ENCODE measurements around the gene HSPA4L. TPM values are rescaled to one million over a fixed set of nuclear protein-coding genes. Genes with fewer than 3 reads are reported as not detected.

The HSPA4L gene
- total RNA-seq, 3 donors from 2014 or later (not counting 1 experiment from before 2014, with no cell fraction given) = not detected

GRCh38 chr4:127776620-127777019 lies 5.5 kb upstream of the HSPA4L start:
- H3K27ac Mint-ChIP-seq = no peak overlapping the region
- H3K36me3 Mint-ChIP-seq = no peaks in the 10 kb centered on the region
- ATAC-seq (no peak), DNase-seq (no peak)
- TF ChIP-seq CTCF (IDR thresholded peaks at IDR 0.05) = no peak
- peaks cover 2 to 3% of the 10 kb centered on the region in 2 donors for H3K9me3 Mint-ChIP-seq
- Histone ChIP-seq H3K36me3 (ENCODE audit: control insufficient read depth, insufficient read depth, low read length) (no peaks in the 10 kb centered on the region), H3K4me1 (ENCODE audit: control insufficient read depth, insufficient read depth, low read length) (peaks cover 6% of the 10 kb centered on the region), H3K27me3 (ENCODE audit: control insufficient read depth, insufficient read depth, low read length) (peaks cover 18% of the 10 kb centered on the region), H3K4me3 (ENCODE audit: low read length) (no peak overlapping the region), H3K27ac (ENCODE audit: low read length) (no peak overlapping the region), H3K9me3 (ENCODE audit: control insufficient read depth, insufficient read depth, low read length) (no peaks in the 10 kb centered on the region)
- peaks cover 30 to 39% of the 10 kb centered on the region in 2 donors for H3K27me3 Mint-ChIP-seq (ENCODE audit: low read depth in 2 of 2)
- intact Hi-C loops (cut with micrococcal nuclease) = no loop called here
- WGBS (ENCODE audit: insufficient coverage) = 74% methylated on average over 2 of the region's 2 CpGs
- H3K4me3 Mint-ChIP-seq = no peak overlapping the region
- H3K4me1 Mint-ChIP-seq = no peaks in the 10 kb centered on the region

DNA sequence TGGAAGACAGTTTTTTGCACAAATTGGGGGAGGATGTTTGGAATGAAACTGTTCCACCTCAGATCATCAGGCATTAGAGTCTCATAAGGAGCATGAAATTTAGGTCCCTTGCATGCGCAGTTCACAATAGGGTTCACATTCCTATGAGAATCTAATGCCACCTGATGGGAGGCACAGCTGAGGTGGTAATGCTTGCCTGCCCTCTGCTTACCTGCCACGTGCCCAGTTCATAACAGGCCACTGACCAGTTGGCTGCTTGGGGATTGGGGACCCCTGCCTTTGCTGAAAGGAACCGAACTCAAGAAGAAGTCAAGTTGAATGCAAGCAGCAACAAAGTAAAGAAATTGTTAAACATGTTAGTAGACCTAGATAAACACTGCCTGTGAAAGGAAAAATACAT lies 4.6 kb upstream of the HSPA4L start:
- peaks cover 33 to 41% of the 10 kb centered on the region in 2 donors for H3K27me3 Mint-ChIP-seq (ENCODE audit: low read depth in 2 of 2)
- peaks cover 3 to 5% of the 10 kb centered on the region in 2 donors for H3K4me1 Mint-ChIP-seq
- no peak overlapping the region for H3K4me3 ChIP-seq (ENCODE audit: low read length)
- intact Hi-C loops (cut with micrococcal nuclease) = no loop called here
- no peaks in the 10 kb centered on the region for H3K9me3 ChIP-seq (ENCODE audit: control insufficient read depth, insufficient read depth, low read length)
- H3K27ac ChIP-seq (ENCODE audit: low read length) = no peak overlapping the region
- peaks cover 13% of the 10 kb centered on the region for H3K4me1 ChIP-seq (ENCODE audit: control insufficient read depth, insufficient read depth, low read length)
- no peak for DNase-seq
- H3K9me3 Mint-ChIP-seq = peaks cover 2 to 3% of the 10 kb centered on the region in 2 donors
- no peak overlapping the region for H3K27ac Mint-ChIP-seq
- no peaks in the 10 kb centered on the region for H3K36me3 Mint-ChIP-seq
- no peaks in the 10 kb centered on the region for H3K36me3 ChIP-seq (ENCODE audit: control insufficient read depth, insufficient read depth, low read length)
- WGBS (ENCODE audit: insufficient coverage) = 88% methylated on average over 3 of the region's 3 CpGs
- no peak for TF ChIP-seq CTCF (IDR thresholded peaks at IDR 0.05)
- peaks cover 21% of the 10 kb centered on the region for H3K27me3 ChIP-seq (ENCODE audit: control insufficient read depth, insufficient read depth, low read length)
- no peak for ATAC-seq
- no peak overlapping the region for H3K4me3 Mint-ChIP-seq

DNA sequence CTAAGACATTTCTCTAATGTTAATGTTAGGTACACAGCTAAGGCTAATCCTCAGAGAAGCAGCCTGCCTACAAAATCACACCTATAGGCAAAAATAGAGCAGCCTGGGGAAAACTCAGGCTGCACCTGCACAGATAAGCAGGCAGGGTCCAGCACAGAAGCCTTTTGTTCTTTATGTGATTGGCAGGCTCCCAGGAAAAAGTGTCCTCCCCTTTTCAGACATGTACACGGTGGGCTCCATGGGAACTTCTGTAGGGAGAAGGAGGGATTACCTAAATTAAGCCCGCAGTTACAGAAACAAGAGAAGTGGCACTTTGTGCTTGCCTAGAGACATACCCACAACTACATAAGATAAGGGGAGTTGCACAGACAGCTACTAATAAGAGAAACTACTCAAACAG lies 4.0 kb upstream of the HSPA4L start:
- peaks cover 38 to 47% of the 10 kb centered on the region in 2 donors for H3K27me3 Mint-ChIP-seq (ENCODE audit: low read depth in 2 of 2)
- DNase-seq (no peak), ATAC-seq (no peak)
- Histone ChIP-seq H3K27me3 (ENCODE audit: control insufficient read depth, insufficient read depth, low read length) (peaks cover 26% of the 10 kb centered on the region), H3K27ac (ENCODE audit: low read length) (no peak overlapping the region), H3K4me3 (ENCODE audit: low read length) (no peak overlapping the region), H3K4me1 (ENCODE audit: control insufficient read depth, insufficient read depth, low read length) (peaks cover 19% of the 10 kb centered on the region), H3K36me3 (ENCODE audit: control insufficient read depth, insufficient read depth, low read length) (no peaks in the 10 kb centered on the region), H3K9me3 (ENCODE audit: control insufficient read depth, insufficient read depth, low read length) (no peaks in the 10 kb centered on the region)
- TF ChIP-seq CTCF (IDR thresholded peaks at IDR 0.05) = no peak
- peaks cover 9 to 11% of the 10 kb centered on the region in 2 donors for H3K4me1 Mint-ChIP-seq
- no CpG with 5 or more reads among the region's 2 CpGs for WGBS (ENCODE audit: insufficient coverage)
- no peaks in the 10 kb centered on the region for H3K36me3 Mint-ChIP-seq
- intact Hi-C loops (cut with micrococcal nuclease) = no loop called here
- peaks cover 2 to 3% of the 10 kb centered on the region in 2 donors for H3K9me3 Mint-ChIP-seq
- H3K4me3 Mint-ChIP-seq = no peak overlapping the region
- H3K27ac Mint-ChIP-seq = no peak overlapping the region

DNA sequence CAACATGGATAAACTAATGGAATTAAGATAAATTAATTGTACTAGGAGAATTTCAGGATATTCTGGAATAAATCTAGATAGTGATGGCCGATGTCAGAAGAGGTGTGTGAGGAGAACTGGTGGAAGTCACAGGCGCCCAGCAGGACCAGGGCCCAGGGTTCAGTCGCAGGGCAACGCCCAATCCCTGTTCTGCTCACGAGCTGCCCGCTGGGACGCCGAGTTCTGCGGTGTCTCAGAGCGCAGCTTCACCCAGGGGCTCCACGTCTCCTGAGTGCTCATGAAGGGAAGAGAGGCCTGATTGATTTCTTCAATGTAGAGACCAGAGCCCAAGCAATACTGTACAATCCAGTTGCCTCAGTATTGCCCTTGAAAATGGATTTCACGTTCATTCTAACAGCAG lies 1.5 kb upstream of the HSPA4L start:
- DNase-seq (no peak), ATAC-seq (no peak)
- no peak for TF ChIP-seq CTCF (IDR thresholded peaks at IDR 0.05)
- H3K9me3 ChIP-seq (ENCODE audit: control insufficient read depth, insufficient read depth, low read length) = no peaks in the 10 kb centered on the region
- Mint-ChIP-seq H3K27me3 (ENCODE audit: low read depth in 2 of 2) (peaks cover 53 to 66% of the 10 kb centered on the region in 2 donors), H3K36me3 (peaks cover 7% of the 10 kb centered on the region), H3K27ac (no peak overlapping the region), H3K9me3 (peaks cover 2 to 3% of the 10 kb centered on the region in 2 donors), H3K4me1 (peaks cover 12 to 13% of the 10 kb centered on the region in 2 donors), H3K4me3 (peak overlapping the region; percentile 68)
- intact Hi-C loops (cut with micrococcal nuclease) = no loop called here
- no peaks in the 10 kb centered on the region for H3K36me3 ChIP-seq (ENCODE audit: control insufficient read depth, insufficient read depth, low read length)
- peaks cover 20% of the 10 kb centered on the region for H3K4me1 ChIP-seq (ENCODE audit: control insufficient read depth, insufficient read depth, low read length)
- no peak overlapping the region for H3K4me3 ChIP-seq (ENCODE audit: low read length)
- H3K27me3 ChIP-seq (ENCODE audit: control insufficient read depth, insufficient read depth, low read length) = peaks cover 26% of the 10 kb centered on the region
- 97% methylated on average over 12 of the region's 12 CpGs for WGBS (ENCODE audit: insufficient coverage)
- H3K27ac ChIP-seq (ENCODE audit: low read length) = no peak overlapping the region
